Adrenal gland (tissue), 5 donors: Measurements from ENCODE around the gene ZNF521.

Experiments
- POLR2A ChIP-seq, 2 donors: fragments of 450-650 bp; IDR thresholded peaks; one replicate each; pipeline ENCODE4 v1.6.1; 2017; ENCODE audit warnings: antibody characterized with exemption in 2 of 2, mild to moderate bottlenecking in 2 of 2, moderate library complexity in 1 of 2
- TF ChIP-seq, protein P1 (sequence below), 6 experiments: fragments of 450-650 bp in 4 of 6; fragments of 200-600 bp in 2 of 6; sonication (generic) in 1 of 6; IDR thresholded peaks; 1 replicate in 5 of 6; 2 replicates in 1 of 6; pipeline versions ENCODE4 v1.5.1 to v1.8.0; 2016 to 2021; ENCODE audit warnings: antibody characterized with exemption in 6 of 6, mild to moderate bottlenecking in 2 of 6, moderate library complexity in 1 of 6
- donor health status: DM: no; HTN: no; CAD: no.

DNA sequence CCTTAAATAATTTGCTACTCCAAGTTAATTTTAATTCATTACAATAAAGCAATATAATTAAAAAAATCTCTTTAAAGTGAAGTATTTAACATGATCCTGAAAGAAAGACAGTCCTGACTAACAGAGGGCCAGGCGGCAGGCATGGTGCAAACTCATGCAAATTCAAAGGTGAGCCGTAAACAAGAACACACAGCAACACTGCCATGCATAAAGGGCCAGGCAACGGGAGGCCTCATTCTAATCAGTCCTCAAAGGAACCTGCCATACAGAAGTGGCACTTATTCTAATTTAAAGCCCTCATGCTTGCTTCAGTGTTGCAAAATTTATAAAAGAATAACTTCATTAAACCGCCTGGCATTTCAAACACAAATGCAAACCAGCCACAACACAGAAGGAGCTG is 277.0 kb downstream of the ZNF521 start:
- TF ChIP-seq, protein P1, sequence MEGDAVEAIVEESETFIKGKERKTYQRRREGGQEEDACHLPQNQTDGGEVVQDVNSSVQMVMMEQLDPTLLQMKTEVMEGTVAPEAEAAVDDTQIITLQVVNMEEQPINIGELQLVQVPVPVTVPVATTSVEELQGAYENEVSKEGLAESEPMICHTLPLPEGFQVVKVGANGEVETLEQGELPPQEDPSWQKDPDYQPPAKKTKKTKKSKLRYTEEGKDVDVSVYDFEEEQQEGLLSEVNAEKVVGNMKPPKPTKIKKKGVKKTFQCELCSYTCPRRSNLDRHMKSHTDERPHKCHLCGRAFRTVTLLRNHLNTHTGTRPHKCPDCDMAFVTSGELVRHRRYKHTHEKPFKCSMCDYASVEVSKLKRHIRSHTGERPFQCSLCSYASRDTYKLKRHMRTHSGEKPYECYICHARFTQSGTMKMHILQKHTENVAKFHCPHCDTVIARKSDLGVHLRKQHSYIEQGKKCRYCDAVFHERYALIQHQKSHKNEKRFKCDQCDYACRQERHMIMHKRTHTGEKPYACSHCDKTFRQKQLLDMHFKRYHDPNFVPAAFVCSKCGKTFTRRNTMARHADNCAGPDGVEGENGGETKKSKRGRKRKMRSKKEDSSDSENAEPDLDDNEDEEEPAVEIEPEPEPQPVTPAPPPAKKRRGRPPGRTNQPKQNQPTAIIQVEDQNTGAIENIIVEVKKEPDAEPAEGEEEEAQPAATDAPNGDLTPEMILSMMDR (IDR thresholded peaks at IDR 0.05) = no peak
- no peak for TF ChIP-seq POLR2A (IDR thresholded peaks at IDR 0.05)
